Measurements from ENCODE around the gene ZNF578. TPM values are rescaled to one million over a fixed set of nuclear protein-coding genes. Genes with fewer than 3 reads are reported as not detected.

The ZNF578 gene
- total RNA-seq, 1 experiment from 2014 or later, result not detected

GRCh38 chr19:52522551-52522950, 69.2 kb downstream of the ZNF578 start:
- no peak overlapping the region for H3K27ac Mint-ChIP-seq (ENCODE audit: low read depth, unreplicated experiment)
- H3K4me3 Mint-ChIP-seq (ENCODE audit: unreplicated experiment), result no peak overlapping the region
- CTCF ChIA-PET, result no interaction called here
- no peak for TF ChIP-seq CTCF (IDR thresholded peaks at IDR 0.05; ENCODE audit: unreplicated experiment)
- no peaks in the 10 kb centered on the region for H3K27me3 Mint-ChIP-seq (ENCODE audit: insufficient read depth, unreplicated experiment)
- BruUV-seq (replicated peaks), result no TSS peak
- intact Hi-C loops (cut with micrococcal nuclease), result no loop called here
- H3K36me3 Mint-ChIP-seq (ENCODE audit: insufficient read depth, unreplicated experiment), result peaks cover 5% of the 10 kb centered on the region
- no peak for DNase-seq (ENCODE audit: unreplicated experiment)
- POLR2A ChIA-PET, result no interaction called here
- no peaks in the 10 kb centered on the region for H3K4me1 Mint-ChIP-seq (ENCODE audit: insufficient read depth, unreplicated experiment)
- H3K9me3 Mint-ChIP-seq (ENCODE audit: unreplicated experiment), result peaks cover 10% of the 10 kb centered on the region

GRCh38 chr19:52524086-52524485, 70.7 kb downstream of the ZNF578 start:
- CTCF ChIA-PET, result no interaction called here
- peaks cover 11% of the 10 kb centered on the region for H3K4me1 Mint-ChIP-seq (ENCODE audit: insufficient read depth, unreplicated experiment)
- no peak for TF ChIP-seq CTCF (IDR thresholded peaks at IDR 0.05; ENCODE audit: unreplicated experiment)

GRCh38 chr19:52527134-52527955, 74.0 kb downstream of the ZNF578 start, which contains the start of gene ZNF808:
TSS of gene ZNF808 (plus strand) at chr19:52527668. CDS start at chr19:52543285, 15,617 bp downstream.
- TF ChIP-seq CTCF (IDR thresholded peaks at IDR 0.05; ENCODE audit: unreplicated experiment), result peak; percentile 37
- peak within 1 kb of the TSS; percentile 99 for H3K27ac Mint-ChIP-seq (ENCODE audit: low read depth, unreplicated experiment)
- POLR2A ChIA-PET, result interaction anchor here (0.6 to 1.1 kb wide), 6 partner anchors 40 to 956 kb away, joined by 3 to 5 read pairs (median 4); partner anchors contain the start of gene ZNF528
- CTCF ChIA-PET, result interaction anchor here (0.6 to 1.3 kb wide), 6 partner anchors 13 to 506 kb away, joined by 3 to 5 read pairs (median 3); no protein-coding TSS in a partner anchor
- peak within 1 kb of the TSS; percentile 93 for H3K4me3 Mint-ChIP-seq (ENCODE audit: unreplicated experiment)
- peaks cover 10% of the 10 kb centered on the region for H3K36me3 Mint-ChIP-seq (ENCODE audit: insufficient read depth, unreplicated experiment)
- BruUV-seq (replicated peaks), result no TSS peak
- intact Hi-C loops (cut with micrococcal nuclease), result no loop called here
- H3K9me3 Mint-ChIP-seq (ENCODE audit: unreplicated experiment), result peaks cover 9% of the 10 kb centered on the region
- no peaks in the 10 kb centered on the region for H3K27me3 Mint-ChIP-seq (ENCODE audit: insufficient read depth, unreplicated experiment)
- peak; percentile 93 for DNase-seq (ENCODE audit: unreplicated experiment)
- H3K4me1 Mint-ChIP-seq (ENCODE audit: insufficient read depth, unreplicated experiment), result peaks cover 12% of the 10 kb centered on the region

More at GRCh38 chr19:52524086-52524485, 70.7 kb downstream of the ZNF578 start:
- H3K4me3 Mint-ChIP-seq (ENCODE audit: unreplicated experiment), result no peak overlapping the region
- BruUV-seq (replicated peaks), result no TSS peak
- intact Hi-C loops (cut with micrococcal nuclease), result no loop called here
- no peak overlapping the region for H3K27ac Mint-ChIP-seq (ENCODE audit: low read depth, unreplicated experiment)
- POLR2A ChIA-PET, result no interaction called here
- H3K36me3 Mint-ChIP-seq (ENCODE audit: insufficient read depth, unreplicated experiment), result peaks cover 5% of the 10 kb centered on the region
- H3K9me3 Mint-ChIP-seq (ENCODE audit: unreplicated experiment), result peaks cover 18% of the 10 kb centered on the region
- no peaks in the 10 kb centered on the region for H3K27me3 Mint-ChIP-seq (ENCODE audit: insufficient read depth, unreplicated experiment)
- no peak for DNase-seq (ENCODE audit: unreplicated experiment)

- TF ChIP-seq CTCF (IDR thresholded peaks at IDR 0.05; ENCODE audit: unreplicated experiment), result no peak
- no peaks in the 10 kb centered on the region for H3K27me3 Mint-ChIP-seq (ENCODE audit: insufficient read depth, unreplicated experiment)
- H3K9me3 Mint-ChIP-seq (ENCODE audit: unreplicated experiment), result peaks cover 9% of the 10 kb centered on the region
- POLR2A ChIA-PET, result interaction anchor here (0.6 to 0.8 kb wide), 4 partner anchors 37 to 396 kb away, joined by 3 to 4 read pairs (median 3); partner anchors contain the start of gene ZNF766
- H3K36me3 Mint-ChIP-seq (ENCODE audit: insufficient read depth, unreplicated experiment), result peaks cover 16% of the 10 kb centered on the region
- intact Hi-C loops (cut with micrococcal nuclease), result no loop called here
- peak; percentile 8 for DNase-seq (ENCODE audit: unreplicated experiment)
- CTCF ChIA-PET, result interaction anchor here (0.9 kb wide), 1 partner anchor 195 kb away, joined by 4 read pairs; no protein-coding TSS in a partner anchor
- peaks cover 12% of the 10 kb centered on the region for H3K4me1 Mint-ChIP-seq (ENCODE audit: insufficient read depth, unreplicated experiment)
- TSS peak; percentile 87 for BruUV-seq (replicated peaks)
- H3K4me3 Mint-ChIP-seq (ENCODE audit: unreplicated experiment), result peak overlapping the region; percentile 93
- H3K27ac Mint-ChIP-seq (ENCODE audit: low read depth, unreplicated experiment), result peak overlapping the region; percentile 99
Measured at GRCh38 chr19:52527956-52528351, 74.6 kb downstream of the ZNF578 start.

Measured in MCF 10A (cell line).